CD14-positive monocyte (primary cell): ENCODE data around the gene ANXA2. TPM values are rescaled to one million over a fixed set of nuclear protein-coding genes. Genes with fewer than 3 reads are reported as not detected.

Experiments used
- DNase-seq, 3 donors: peaks; one replicate each; pipeline ENCODE4 v3.0.0-alpha.2; 2011 to 2022
- H2AFZ ChIP-seq: 2 replicates; pipeline ENCODE4 v1.6.0; 2012; ENCODE audit warnings: mild to moderate bottlenecking, low read depth, low read length, inconsistent platforms; ENCODE audit not compliant: insufficient read depth, poor library complexity, severe bottlenecking
- H3K27ac ChIP-seq, 2 donors: 1 replicate in 1 of 2; 2 replicates in 1 of 2; pipeline ENCODE4 v1.5.1; 2012 to 2013; ENCODE audit warnings: low read length in 2 of 2, control low read depth in 1 of 2, inconsistent platforms in 1 of 2, low read depth in 1 of 2, mild to moderate bottlenecking in 1 of 2
- H3K27me3 ChIP-seq, 2 donors: one replicate each; pipeline versions ENCODE4 v1.6.0 to v1.6.1; 2011 to 2013; ENCODE audit warnings: low read length in 2 of 2; ENCODE audit not compliant: control insufficient read depth in 2 of 2, insufficient read depth in 2 of 2
- H3K36me3 ChIP-seq, 2 donors: replicated peaks in 1 of 2; 1 replicate in 1 of 2; 2 replicates in 1 of 2; pipeline versions ENCODE4 v1.5.1 to v1.6.1; 2012 to 2013; ENCODE audit warnings: low read length in 2 of 2, control low read depth in 1 of 2, inconsistent platforms in 1 of 2, mild to moderate bottlenecking in 1 of 2; ENCODE audit not compliant: insufficient read depth in 2 of 2, control insufficient read depth in 1 of 2
- H3K4me1 ChIP-seq, 2 donors: 1 replicate in 1 of 2; 2 replicates in 1 of 2; pipeline versions ENCODE4 v1.5.1 to v1.6.1; 2012 to 2013; ENCODE audit warnings: low read length in 2 of 2, control low read depth in 1 of 2, inconsistent platforms in 1 of 2, mild to moderate bottlenecking in 1 of 2, moderate library complexity in 1 of 2; ENCODE audit not compliant: insufficient read depth in 2 of 2, control insufficient read depth in 1 of 2
- H3K4me2 ChIP-seq: replicated peaks from 2 replicates; pipeline ENCODE3; 2012; ENCODE audit warnings: low read length, moderate library complexity, mild to moderate bottlenecking; ENCODE audit not compliant: poor library complexity, severe bottlenecking; ENCODE audit errors: extremely low read depth
- H3K4me3 ChIP-seq, 3 experiments: fragments of 200-600 bp in 1 of 3; sonication (generic) in 1 of 3; replicated peaks in 1 of 3; 1 replicate in 2 of 3; 2 replicates in 1 of 3; pipeline ENCODE4 v1.5.1; 2011 to 2013; ENCODE audit warnings: low read length in 3 of 3, mild to moderate bottlenecking in 3 of 3, control low read depth in 2 of 3, low read depth in 2 of 3, inconsistent platforms in 1 of 3, moderate library complexity in 1 of 3
- H3K79me2 ChIP-seq: 2 replicates; pipeline ENCODE4 v1.6.0; 2012; ENCODE audit warnings: mild to moderate bottlenecking, control low read depth, inconsistent platforms, low read length, moderate library complexity; ENCODE audit not compliant: insufficient read depth
- H3K9ac ChIP-seq: 2 replicates; pipeline ENCODE4 v1.6.0; 2017; ENCODE audit warnings: low read length, mild to moderate bottlenecking; ENCODE audit not compliant: insufficient read depth, poor library complexity, severe bottlenecking
- H3K9me3 ChIP-seq, 2 donors: replicated peaks in 1 of 2; 1 replicate in 1 of 2; 2 replicates in 1 of 2; pipeline versions ENCODE4 v1.5.1 to v1.6.1; 2012 to 2013; ENCODE audit warnings: low read length in 2 of 2, control low read depth in 1 of 2; ENCODE audit not compliant: control insufficient read depth in 1 of 2, insufficient read depth in 1 of 2
- H4K20me1 ChIP-seq: 2 replicates; pipeline ENCODE4 v1.6.0; 2012; ENCODE audit warnings: mild to moderate bottlenecking, low read length, control low read depth, moderate library complexity; ENCODE audit not compliant: insufficient read depth
- H3K27ac Mint-ChIP-seq, 7 donors: one replicate each; pipeline ENCODE4 v1.8.0; 2020; ENCODE audit warnings: mild to moderate bottlenecking in 7 of 7, mixed read lengths in 7 of 7, moderate library complexity in 6 of 7, inconsistent platforms in 2 of 7
- H3K27me3 Mint-ChIP-seq, 3 donors: one replicate each; pipeline ENCODE4 v1.8.0; 2021 to 2022; ENCODE audit warnings: low read depth in 3 of 3, mild to moderate bottlenecking in 3 of 3, mixed read lengths in 3 of 3, moderate library complexity in 3 of 3, inconsistent platforms in 1 of 3
- H3K36me3 Mint-ChIP-seq, 2 donors: one replicate each; pipeline ENCODE4 v1.8.0; 2020; ENCODE audit warnings: mixed read lengths in 2 of 2, inconsistent platforms in 1 of 2, mild to moderate bottlenecking in 1 of 2
- H3K4me1 Mint-ChIP-seq: one replicate; pipeline ENCODE4 v1.8.0; 2020; ENCODE audit warnings: mild to moderate bottlenecking, mixed read lengths
- H3K4me3 Mint-ChIP-seq, 2 donors: one replicate each; pipeline ENCODE4 v1.8.0; 2020; ENCODE audit warnings: mild to moderate bottlenecking in 2 of 2, mixed read lengths in 2 of 2, moderate library complexity in 1 of 2
- H3K9me3 Mint-ChIP-seq, 7 donors: one replicate each; pipeline ENCODE4 v1.8.0; 2020 to 2022; ENCODE audit warnings: mixed read lengths in 7 of 7, mild to moderate bottlenecking in 6 of 7, moderate library complexity in 6 of 7, inconsistent platforms in 2 of 7
- CTCF ChIP-seq: fragments of 200-600 bp; IDR thresholded peaks from one replicate; pipeline ENCODE4 v1.8.0; 2022; ENCODE audit warnings: antibody characterized with exemption, mild to moderate bottlenecking
- WGBS: methylation state at CpG from one replicate; pipeline ENCODE4 v1.1.5; 2013; ENCODE audit warnings: missing lambda C conversion rate; ENCODE audit not compliant: insufficient coverage; 5-methylcytosine and 5-hydroxymethylcytosine counted together
- intact Hi-C, 2 donors: fragments of 100-400 bp; cut with micrococcal nuclease; formaldehyde crosslinking; loops; one replicate each; pipeline versions ENCODE4 v1.15.0 to v1.15.1; 2023
- polyA plus RNA-seq, 3 donors: library from polyadenylated mRNA; depleted of rRNA in 1 of 3; unstranded in 2 of 3; stranded (reverse) in 1 of 3; fragments of 300-500 nt in 2 of 3; fragments of >200 nt in 1 of 3; fragmentation: Illumina TruSeq in 2 of 3; gene quantifications; 1 replicate in 2 of 3; 2 replicates in 1 of 3; pipeline ENCODE4 v1.2.3, GENCODE V29; 2012 to 2021

The ANXA2 gene
- polyA plus RNA-seq, 3 donors: 966 to 2,079 (median 2,046) TPM

- peak overlapping the region; percentile 45 for H3K9ac ChIP-seq
- peaks cover 81% of the 10 kb centered on the region for H3K79me2 ChIP-seq
- peaks cover 82% of the 10 kb centered on the region for H3K4me1 Mint-ChIP-seq
- peak overlapping the region; percentile 16 to 99 for H3K4me3 Mint-ChIP-seq
- peaks cover 79 to 89% of the 10 kb centered on the region in 2 donors for H3K4me1 ChIP-seq
- intact Hi-C loops: loop anchor here (2.0 to 10.0 kb wide), 3 partner anchors 14 to 707 kb away; partner anchors contain the start of gene BNIP2 (in 1 of the 2)
- no CpG with 5 or more reads among the region's 1 CpG for WGBS
- H3K9me3 Mint-ChIP-seq: no peaks in the 10 kb centered on the region
- H3K4me2 ChIP-seq: peak overlapping the region; percentile 97
- H3K36me3 ChIP-seq: peaks cover 4 to 33% of the 10 kb centered on the region in 2 donors
- H3K27ac ChIP-seq: peak overlapping the region; percentile 54 to 99
- no peaks in the 10 kb centered on the region for H3K9me3 ChIP-seq
- no peak overlapping the region for H2AFZ ChIP-seq
- H4K20me1 ChIP-seq: peaks cover 79% of the 10 kb centered on the region
- H3K27me3 ChIP-seq: no peaks in the 10 kb centered on the region
- no peak for TF ChIP-seq CTCF
- peak overlapping the region; percentile 97 to 100 (median 99) for H3K27ac Mint-ChIP-seq
- peak overlapping the region in 2 of 3 experiments; percentile 2 to 93 for H3K4me3 ChIP-seq
- H3K36me3 Mint-ChIP-seq: peaks cover 31 to 55% of the 10 kb centered on the region in 2 donors
- peak in 2 of 3 donors; percentile 25 to 67 for DNase-seq
- peaks cover 0 to 4% (median 4%) of the 10 kb centered on the region in 3 donors for H3K27me3 Mint-ChIP-seq
Measured at GRCh38 chr15:60394689-60395097, 3.1 kb downstream of the ANXA2 start.

- Histone ChIP-seq H3K27ac (peak overlapping the region; percentile 54 to 99), H4K20me1 (peaks cover 94% of the 10 kb centered on the region), H2AFZ (no peak overlapping the region), H3K36me3 (peaks cover 4 to 42% of the 10 kb centered on the region in 2 donors), H3K4me1 (peaks cover 66 to 81% of the 10 kb centered on the region in 2 donors), H3K9ac (peak overlapping the region; percentile 45), H3K79me2 (peaks cover 96% of the 10 kb centered on the region), H3K4me2 (peak overlapping the region; percentile 97), H3K4me3 (peak overlapping the region in 2 of 3 experiments; percentile 14 to 93), H3K9me3 (no peaks in the 10 kb centered on the region), H3K27me3 (no peaks in the 10 kb centered on the region)
- Mint-ChIP-seq H3K36me3 (peaks cover 34 to 68% of the 10 kb centered on the region in 2 donors), H3K27me3 (peaks cover 0 to 1% (median 0%) of the 10 kb centered on the region in 3 donors), H3K4me1 (peaks cover 82% of the 10 kb centered on the region), H3K27ac (peak overlapping the region; percentile 91 to 100 (median 99)), H3K4me3 (peak overlapping the region; percentile 56 to 99), H3K9me3 (no peaks in the 10 kb centered on the region)
- intact Hi-C loops: loop anchor here in 1 of 2 donors (10.0 kb wide), 1 partner anchor 52 kb away; no protein-coding TSS in a partner anchor
- DNase-seq: peak; percentile 39 to 67 (median 46)
- TF ChIP-seq CTCF: no peak
- WGBS: 65% methylated on average over 5 of the region's 9 CpGs
Measured at GRCh38 chr15:60392986-60393790, 4.6 kb downstream of the ANXA2 start.
